ENCODE data around the gene KIF25.

DNA sequence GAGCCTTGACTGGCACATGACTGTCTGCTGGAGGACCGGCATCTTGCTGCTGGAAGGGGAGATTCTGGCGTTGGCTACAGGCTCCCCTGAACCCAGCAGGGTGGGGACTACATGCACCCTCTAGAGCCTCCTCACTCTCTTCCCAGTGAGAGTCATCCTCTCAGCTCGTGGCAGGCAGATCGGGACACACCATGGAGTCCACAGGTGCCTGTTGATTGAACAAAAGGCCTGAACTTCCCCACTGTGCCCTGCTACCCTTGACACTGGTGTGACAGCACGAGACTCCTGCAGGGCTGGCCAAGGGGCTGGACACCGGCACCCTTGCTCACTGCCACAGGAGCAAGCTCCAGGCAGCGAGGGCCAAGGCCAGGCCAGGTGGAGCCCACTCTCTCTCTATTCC lies 73.3 kb downstream of the KIF25 start:
- no peak for TF ChIP-seq POLR2A (IDR thresholded peaks at IDR 0.05)
- TF ChIP-seq, protein P1, sequence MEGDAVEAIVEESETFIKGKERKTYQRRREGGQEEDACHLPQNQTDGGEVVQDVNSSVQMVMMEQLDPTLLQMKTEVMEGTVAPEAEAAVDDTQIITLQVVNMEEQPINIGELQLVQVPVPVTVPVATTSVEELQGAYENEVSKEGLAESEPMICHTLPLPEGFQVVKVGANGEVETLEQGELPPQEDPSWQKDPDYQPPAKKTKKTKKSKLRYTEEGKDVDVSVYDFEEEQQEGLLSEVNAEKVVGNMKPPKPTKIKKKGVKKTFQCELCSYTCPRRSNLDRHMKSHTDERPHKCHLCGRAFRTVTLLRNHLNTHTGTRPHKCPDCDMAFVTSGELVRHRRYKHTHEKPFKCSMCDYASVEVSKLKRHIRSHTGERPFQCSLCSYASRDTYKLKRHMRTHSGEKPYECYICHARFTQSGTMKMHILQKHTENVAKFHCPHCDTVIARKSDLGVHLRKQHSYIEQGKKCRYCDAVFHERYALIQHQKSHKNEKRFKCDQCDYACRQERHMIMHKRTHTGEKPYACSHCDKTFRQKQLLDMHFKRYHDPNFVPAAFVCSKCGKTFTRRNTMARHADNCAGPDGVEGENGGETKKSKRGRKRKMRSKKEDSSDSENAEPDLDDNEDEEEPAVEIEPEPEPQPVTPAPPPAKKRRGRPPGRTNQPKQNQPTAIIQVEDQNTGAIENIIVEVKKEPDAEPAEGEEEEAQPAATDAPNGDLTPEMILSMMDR (IDR thresholded peaks at IDR 0.05) = no peak
- no peak for TF ChIP-seq POLR2AphosphoS5 (IDR thresholded peaks at IDR 0.05)
